Esophagus squamous epithelium (tissue), 4 donors: ENCODE measurements around the gene ASIC3.

ENCODE experiments used
- CTCF ChIP-seq, 6 experiments: fragments of 450-650 bp in 4 of 6; fragments of 200-600 bp in 2 of 6; sonication (generic) in 2 of 6; IDR thresholded peaks; one replicate each; pipeline ENCODE4 v1.5.1; 2016 to 2019; ENCODE audit warnings: antibody characterized with exemption in 6 of 6, mild to moderate bottlenecking in 4 of 6, moderate library complexity in 4 of 6
- POLR2A ChIP-seq, 4 donors: fragments of 450-650 bp; IDR thresholded peaks; one replicate each; pipeline ENCODE4 v1.6.1; 2017; ENCODE audit warnings: antibody characterized with exemption in 4 of 4, mild to moderate bottlenecking in 4 of 4, moderate library complexity in 3 of 4

GRCh38 chr7:151035902-151036301 lies 12.4 kb upstream of the ASIC3 start:
- TF ChIP-seq CTCF (IDR thresholded peaks at IDR 0.05) = no peak
- TF ChIP-seq POLR2A (IDR thresholded peaks at IDR 0.05) = no peak
